Fibroblast of gingiva (primary cell): ENCODE data around the gene CHRM2.
"Not testable (repeated sequence)": the region's sequence is repeated elsewhere in the genome, so short reads cannot be mapped to it uniquely, and the experiment has no call there.

Source experiments
- DNase-seq: peaks from one replicate; pipeline ENCODE4 v3.0.0-alpha.2; 2011; ENCODE audit warnings: low read depth

CHRM2 gene

DNA sequence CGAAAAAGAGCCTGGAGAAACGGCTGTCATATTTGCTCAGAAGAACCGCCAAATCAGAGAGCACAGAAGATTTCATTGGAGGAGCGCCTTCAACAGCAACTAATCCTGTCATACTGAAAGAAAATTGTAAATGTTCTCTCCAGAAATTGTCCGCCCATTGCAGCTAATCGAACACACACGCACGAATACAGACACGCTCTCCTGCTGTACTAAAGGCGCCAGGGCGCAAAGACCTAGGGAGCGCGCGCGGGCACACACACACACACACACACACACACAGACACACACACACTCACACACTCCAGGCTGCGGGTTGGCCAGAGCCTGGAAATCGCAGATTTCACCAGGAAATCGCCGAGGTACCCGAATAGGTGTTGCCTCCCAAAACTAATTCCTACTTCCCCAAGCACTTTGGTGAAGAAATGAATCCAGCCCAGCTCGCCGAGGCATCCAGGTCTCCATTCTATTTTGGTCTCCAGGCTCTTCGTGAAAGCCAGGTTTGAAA lies at the start of gene CHRM2:
CHRM2 (plus strand) TSS at position 157 of the 505 bp plus-strand sequence. CDS start 146,214 bp downstream, outside the sequence.
- DNase-seq, result peak; percentile 53

DNA sequence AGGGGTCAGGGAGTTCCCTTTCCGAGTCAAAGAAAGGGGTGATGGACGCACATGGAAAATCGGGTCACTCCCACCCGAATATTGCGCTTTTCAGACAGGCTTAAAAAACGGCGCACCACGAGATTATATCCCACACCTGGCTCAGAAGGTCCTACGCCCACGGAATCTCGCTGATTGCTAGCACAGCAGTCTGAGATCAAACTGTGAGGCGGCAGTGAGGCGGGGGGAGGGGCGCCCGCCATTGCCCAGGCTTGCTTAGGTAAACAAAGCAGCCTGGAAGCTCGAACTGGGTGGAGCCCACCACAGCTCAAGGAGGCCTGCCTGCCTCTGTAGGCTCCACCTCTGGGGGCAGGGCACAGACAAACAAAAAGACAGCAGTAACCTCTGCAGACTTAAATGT lies 37.1 kb upstream of the CHRM2 start:
- not testable (repeated sequence) for DNase-seq

DNA sequence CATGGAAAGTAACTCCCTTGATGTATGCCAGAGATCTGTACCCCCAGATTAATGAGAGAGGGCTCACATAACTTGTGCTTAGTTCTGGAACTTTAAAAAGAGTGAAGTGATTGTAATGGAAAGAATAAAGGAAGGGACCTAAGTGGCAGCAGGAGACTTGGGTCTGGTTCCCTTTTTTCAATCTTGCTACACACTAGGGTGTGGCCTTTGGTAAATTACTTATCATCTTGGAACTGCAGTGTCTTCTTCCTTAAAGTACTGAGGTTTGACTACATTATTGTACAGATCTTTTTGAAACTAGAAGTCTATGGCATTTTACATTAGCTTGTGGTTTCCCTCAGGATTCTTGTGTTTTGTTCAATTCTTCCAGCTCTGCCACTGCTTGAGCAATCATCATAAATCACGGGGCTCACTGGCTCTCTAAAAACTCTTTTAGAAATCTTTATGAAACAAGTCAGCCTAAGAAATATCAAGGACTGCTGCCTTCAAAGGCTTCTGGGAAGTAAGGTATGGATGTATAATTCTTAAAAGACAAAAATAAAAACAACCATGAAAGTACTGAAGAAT lies 22.5 kb upstream of the CHRM2 start:
- DNase-seq, result no peak

DNA sequence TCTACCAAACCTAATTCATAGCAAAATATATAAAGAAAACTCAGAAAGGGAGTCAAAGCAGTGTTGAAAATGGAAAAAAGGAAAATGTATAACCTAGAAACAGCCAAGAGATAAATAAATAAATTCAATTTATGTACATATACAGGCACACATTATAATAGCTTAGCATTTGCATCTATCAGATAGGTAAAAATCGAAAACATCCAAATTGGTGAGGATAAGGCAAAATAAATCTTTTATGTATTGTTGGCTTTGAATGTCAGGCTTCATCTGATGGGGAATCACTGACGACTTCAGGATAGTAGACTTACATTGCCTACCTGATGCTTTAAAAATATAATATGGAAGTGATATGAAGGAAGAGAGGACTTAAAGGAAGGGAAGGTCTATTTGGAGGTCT lies 20.6 kb upstream of the CHRM2 start:
- DNase-seq, result no peak

DNA sequence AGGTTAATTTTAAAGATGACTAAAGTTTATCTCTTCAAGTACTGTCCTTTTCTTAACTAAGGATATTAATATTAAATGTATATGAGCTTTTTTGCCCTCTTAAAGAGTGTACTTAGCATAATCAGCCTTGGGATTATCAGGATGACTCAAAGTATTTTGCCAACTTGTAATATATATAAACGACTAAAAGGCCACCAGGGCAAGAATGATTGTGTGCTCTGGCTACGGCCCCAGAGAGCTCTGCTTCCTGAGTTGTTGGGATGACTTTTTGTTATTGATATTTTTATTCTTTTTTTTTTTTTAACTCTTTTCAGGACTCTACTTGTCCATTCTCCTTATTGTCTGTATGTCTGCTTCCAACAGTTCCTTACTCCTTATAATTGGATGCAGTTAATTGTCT lies 14.8 kb upstream of the CHRM2 start:
- no peak for DNase-seq

DNA sequence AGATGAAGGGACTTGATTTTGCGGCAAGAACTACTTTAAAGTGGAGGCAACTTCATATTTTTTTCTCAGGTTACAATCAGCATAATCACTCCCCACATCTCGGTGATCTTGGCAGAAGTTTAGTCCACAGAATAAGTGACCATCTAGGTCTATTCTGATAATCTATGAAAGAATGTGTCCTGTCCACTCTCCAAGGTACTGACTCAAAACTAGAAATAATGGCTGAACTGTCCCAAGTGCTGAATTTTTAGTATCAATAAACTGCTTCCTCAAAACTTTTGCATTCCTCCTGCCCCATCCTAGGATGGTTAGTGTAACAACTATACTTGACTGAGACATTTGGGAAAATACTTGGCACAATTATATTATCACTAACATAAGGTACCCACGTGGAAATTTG lies 10.9 kb upstream of the CHRM2 start:
- DNase-seq, result no peak

DNA sequence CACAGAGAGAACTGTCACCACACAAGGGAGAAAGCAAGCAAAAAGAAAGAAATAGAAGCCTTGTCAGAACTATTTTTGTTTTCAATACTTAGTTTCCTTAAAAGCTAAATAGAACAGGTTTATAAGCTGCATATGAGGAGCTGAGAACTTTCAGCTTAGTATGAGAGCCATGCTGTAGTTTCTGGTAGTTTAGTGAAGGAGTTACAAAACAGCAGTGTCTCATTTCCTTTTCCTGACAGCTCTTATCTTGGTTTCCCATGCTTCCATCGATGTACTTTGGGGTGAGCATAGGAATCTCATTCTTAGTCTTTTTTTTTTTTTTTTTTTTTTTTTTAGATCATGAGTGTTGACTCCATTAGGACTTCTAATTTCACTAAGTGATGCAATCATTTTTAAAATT lies 8.6 kb upstream of the CHRM2 start:
- DNase-seq, result no peak

DNA sequence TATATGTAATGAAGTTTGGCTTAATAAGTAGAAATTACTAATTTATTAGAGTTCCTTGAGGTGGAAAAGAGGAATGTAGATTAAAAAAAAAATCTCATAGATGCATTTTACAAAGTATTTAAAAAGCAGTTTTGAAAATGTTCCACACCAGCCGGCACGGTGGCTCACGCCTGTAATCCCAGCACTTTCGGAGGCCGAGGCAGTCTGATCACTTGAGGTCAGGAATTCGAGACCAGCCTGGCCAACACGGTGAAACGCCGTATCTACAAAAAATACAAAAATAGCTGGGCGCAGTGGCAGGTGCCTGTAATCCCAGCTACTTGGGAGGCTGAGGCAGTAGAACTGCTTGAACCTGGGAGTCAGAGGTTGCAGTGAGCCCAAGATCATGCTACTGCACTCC lies 3.2 kb upstream of the CHRM2 start:
- DNase-seq, result no peak

DNA sequence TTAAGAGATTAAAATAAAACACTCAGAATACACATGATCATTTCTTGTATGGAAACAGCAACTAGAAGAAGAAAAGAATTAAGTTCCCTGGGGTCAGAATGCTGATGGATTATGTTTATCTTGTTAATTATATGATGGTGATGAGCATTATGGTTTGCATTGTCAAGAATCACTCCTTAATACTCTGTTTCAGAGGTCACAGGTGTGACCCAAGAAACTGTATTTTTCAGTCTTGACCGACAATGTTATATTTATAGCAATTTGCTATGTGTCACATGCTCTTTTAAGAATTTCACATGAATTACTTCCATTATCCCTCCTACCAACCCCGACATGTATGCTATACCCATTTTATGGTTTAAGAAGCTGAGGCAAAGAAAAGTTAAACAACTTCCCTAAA lies 2.7 kb upstream of the CHRM2 start:
- no peak for DNase-seq

DNA sequence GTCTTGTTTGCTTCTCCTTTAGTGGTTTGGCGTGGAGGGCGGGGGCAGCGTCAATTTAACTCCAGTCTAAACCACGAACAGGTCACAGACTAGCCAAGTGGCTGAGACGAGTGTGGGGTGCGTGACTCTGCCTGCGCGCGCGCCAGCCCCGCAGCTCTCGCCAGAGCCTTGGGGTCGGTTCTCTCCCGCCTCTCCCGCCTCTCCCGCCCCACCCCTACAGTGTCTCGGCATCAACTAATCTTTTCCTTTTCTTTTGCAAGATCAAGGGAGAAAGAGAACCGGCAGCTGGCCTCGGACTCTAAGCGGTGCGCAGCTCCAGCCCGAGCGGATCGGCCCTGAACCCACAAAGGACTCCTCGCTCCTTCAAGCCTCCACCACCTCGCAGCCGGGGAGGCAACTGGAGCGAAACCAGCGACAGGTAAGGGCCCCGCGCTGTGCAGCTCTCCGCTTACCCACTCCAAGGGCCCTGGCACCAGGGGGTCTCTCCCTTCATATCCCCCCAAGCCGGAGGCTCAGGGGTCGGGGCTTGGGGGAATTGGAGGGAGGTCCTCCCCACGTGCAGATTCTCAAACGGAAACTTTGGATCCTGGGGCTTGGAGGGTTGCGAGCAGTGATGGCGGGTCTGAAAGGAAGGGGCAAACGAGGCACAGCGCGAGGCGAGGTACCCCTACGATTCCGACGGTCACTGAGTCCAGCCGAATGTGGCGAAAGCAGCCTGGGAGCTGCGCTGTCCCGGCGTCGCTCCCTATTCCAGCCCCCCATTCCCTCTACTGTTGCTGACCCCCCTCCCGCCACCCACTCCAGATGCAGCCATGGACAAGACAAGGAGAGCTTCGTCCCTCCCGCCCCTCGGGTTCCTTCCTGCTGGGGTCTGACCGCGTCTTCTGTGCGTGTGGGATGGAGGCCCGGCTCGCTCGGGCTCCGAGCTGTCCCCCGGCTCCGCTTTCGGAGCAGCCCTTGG lies 829 bp downstream of the CHRM2 start:
- DNase-seq, result peak; percentile 18

DNA sequence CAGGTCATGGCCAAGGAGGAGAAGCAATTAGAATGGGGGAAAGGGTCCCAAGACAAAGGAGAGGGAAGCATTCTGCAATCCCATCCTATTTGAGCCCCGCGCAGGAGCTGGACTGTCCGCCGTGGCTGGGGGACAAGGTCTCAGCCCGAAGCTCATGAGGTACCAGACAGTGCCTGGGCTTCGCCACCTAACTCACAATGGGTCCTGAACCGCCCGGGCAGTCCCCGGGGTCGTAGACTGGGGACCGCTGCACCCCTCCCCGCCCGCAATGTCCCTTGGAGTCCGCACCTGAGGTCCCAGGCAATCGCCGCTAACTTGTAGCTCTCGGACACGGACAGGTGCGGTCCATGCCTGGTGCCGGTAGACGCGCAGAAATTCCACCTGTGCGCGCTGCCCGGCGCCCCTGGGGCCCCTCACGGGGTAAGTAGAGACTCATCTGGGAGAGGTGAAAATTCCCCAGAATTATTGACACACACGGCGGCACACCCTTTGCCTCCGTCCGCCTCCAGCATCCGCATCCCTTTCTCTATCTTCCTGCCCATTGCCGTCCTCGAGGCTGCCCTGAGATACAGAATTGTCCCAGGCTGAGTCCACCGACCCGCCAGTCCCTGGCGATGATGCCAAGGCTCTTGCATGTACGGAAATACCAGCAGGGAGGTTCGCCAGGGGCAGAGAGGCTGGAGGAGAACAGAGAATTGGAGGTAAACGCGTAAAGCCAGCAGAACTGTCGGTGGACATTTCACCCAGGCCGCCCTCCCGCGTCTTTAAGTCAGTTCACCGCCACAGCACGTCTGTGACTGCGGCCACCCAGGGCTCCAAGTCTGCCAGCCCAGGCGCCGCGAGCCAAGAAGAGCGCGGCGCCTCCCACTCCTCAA lies 1.8 kb downstream of the CHRM2 start:
- DNase-seq, result peak; percentile 28

DNA sequence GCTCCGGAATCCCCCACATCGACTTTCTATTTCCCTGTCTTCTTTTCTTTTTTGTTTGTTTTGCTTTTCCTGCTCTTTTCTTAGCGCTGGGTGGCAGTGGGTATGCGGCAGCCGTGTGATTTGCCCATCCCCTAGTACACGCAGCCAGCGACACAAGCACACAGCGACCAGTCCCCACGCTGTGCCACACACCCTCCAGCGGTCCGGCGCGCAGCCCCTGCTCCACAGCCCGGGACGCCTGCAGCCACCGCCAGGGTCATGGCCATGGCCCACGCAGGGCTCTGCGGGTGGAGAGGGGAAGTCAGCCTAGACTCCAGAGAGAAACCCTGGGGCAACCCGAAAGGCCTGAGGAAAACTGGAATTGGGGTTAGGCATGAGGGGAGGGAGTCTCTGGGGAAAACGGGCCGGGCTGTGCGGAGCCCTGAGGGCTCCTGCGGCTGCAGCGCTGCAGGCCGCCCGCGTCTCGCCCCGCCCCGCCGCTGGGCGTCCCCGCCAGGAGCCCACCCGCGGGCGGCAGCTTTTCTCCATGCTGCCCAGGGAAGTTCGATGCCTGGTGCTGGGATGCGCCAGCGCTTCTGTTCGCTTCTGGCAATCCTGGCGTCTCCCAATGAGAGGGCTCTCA lies 2.5 kb downstream of the CHRM2 start:
- DNase-seq, result peak; percentile 1

DNA sequence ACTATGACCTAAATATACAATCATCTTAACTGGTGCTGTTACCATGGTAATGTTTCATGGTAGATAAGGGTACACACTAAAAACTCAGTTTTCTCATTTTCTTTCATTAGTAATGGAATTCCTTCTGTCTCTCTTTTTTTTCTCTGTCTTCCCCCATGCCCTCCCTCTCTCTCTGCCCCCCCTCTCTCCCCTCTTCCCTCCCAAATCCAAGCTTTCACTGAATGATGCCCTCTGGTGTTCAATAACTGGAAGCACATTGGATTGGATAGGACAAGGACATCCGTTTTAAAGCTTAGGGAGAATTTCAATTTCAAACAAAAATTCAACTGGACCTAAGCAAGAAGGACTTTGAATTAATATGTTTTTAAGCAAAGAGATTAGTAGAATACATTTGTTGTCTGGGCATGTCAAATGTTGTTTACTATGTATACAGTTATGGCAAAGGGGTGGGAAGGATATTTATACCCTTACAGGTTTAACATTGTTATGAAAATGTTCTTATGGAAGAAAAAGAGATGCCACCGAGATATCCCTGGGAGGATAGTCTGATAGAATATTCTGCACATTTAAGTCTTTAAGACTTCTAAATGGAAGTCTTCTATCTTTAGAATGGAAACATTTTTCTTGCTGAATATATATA lies 6.1 kb downstream of the CHRM2 start:
- peak; percentile 20 for DNase-seq

DNA sequence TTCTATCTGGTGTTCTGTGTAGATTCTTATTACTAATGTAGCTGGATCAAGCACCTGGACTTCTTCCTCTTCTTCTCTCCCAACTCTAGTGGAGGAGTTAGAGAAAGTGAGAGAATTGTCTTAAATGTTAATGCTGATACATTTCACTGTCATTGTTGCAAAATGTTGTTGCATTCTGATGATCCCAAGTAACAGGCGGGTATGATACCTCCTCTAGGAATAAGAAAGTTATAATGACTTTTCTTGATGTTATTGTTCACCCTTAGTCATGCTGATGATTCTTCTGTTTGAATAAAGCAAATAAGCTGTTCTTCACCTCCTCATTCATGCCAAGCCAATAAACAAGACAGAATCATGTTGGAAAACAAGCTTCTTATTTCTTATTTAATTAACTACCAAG lies 9.1 kb downstream of the CHRM2 start:
- no peak for DNase-seq

DNA sequence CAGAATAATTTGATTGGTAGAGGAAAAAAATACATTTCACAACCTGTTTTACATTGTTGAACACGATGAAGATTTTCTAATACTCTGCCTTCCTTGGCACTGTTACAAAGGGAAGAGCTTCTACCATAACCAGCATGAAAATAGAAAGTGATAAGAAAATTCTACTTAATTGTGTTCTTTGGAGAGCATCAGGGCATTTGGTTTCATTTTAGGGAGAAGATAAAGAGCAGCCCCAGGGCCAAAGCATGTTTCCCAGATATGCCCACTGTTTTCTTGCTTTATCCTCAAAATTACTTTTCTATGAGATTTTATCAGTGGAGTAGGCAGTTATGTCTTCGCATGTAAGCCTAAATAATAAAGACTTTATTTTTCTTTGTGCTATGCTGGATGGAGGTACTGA lies 9.5 kb downstream of the CHRM2 start:
- no peak for DNase-seq

DNA sequence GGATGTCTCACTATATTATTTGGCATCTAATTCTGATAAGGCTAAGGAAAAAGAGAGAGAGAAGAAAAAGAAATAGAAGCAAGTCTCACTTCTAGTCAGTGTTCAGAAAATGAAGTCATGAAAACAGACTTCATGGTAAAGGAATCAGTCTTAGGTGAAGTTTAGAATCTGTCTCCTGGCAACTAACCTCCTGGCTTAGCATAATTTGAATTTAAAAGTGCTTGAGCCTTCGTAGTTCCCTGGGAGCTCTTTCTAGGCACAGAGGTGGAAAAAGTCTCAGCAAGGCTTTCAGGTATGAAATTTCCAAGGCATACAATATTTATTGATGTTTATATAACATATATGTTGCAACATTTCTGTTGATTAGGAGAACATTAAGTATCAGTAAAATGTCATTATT lies 10.4 kb downstream of the CHRM2 start:
- DNase-seq, result no peak

DNA sequence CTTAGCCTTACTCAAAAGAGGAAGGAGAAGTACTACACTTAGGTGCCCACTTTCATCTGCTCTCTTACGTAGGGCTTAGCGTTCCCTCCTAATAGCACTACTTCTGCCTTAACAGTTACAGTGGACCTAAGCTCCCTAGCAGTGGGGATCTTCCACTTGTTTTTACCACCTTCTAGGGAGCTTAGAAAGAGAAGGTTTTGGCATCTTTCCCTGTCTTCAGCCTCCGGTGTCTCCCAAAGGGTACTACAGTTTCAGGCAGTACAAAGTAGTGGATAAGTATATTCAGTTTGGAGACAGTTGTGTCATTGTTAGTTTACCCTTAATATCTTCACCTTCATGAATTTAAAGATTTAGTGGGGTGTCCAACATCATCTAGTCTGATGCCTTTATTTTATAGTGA lies 14.6 kb downstream of the CHRM2 start:
- DNase-seq, result no peak

DNA sequence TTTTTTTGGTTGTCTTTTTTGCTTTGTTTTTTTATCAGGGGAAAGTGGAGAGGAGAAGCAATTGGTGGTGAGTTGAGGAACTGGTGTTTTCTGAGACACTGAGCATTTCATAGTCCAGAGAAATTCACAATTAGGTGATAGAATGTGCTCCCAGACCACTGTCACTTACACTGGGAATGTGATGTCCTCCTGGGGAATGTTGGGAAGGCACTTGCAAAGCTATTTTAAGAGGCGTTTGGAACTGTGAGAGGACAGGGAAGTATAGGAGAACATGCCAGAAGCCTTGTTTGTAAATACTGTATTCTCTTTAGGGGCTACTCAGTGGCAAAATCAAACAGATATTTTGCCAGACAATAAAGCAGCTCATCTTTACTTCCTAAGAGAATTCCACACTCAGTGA lies 16.0 kb downstream of the CHRM2 start:
- DNase-seq, result no peak

DNA sequence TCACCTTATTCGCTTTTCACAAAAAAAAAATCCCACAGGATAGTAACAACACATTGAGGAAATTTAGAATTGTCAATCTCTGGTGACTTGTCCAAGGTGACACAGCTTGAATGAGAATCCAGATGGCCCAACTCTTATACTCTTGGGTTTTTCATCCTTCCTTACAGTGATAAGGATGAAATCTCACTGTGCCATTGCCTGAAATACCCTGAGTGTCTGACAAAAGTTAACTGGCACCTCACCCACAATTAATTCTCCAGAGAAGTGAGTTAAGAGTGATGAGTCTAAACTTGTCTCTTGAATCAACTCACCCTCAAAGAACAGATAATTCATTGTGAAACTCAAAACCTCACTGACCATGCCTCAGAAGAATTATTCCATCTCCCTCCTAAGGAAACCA lies 18.9 kb downstream of the CHRM2 start:
- no peak for DNase-seq

DNA sequence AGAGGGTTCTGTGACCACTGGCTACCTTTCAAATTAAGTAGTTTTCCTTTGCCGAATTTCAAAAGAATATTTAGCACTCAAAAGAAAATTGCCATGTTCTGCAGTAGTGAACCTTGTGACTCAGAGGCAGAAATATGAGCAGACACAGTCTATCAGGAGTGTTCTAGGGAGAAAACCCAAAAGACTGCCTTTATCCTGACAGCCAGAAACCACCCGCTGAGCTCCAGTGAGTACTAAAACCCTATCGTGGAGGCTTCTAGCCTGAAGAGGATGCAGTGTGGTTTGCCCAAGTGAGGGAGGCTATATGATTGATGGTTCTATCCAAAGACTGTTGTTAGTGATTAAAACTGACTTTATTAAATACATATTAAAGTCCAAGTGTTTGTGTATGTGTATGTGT lies 21.9 kb downstream of the CHRM2 start:
- no peak for DNase-seq

DNA sequence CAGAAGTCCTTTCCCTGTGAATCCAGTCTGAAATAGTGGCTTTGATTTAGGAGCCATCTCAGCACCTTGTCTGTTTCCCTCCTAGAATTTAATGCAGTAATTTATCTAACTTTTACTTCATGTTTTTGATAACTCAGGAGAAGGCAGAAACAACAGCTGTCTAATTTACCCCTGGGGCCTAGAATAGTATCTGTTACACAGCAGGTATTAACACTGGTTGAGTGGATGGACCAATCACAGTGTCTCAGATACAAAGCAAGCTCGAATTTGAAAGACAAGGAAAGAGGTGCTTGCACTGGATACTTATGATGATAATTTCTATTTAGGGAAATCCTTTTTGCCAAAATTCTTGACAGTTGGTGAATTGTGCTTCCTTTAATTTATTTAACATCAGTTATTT lies 23.4 kb downstream of the CHRM2 start:
- DNase-seq, result no peak

DNA sequence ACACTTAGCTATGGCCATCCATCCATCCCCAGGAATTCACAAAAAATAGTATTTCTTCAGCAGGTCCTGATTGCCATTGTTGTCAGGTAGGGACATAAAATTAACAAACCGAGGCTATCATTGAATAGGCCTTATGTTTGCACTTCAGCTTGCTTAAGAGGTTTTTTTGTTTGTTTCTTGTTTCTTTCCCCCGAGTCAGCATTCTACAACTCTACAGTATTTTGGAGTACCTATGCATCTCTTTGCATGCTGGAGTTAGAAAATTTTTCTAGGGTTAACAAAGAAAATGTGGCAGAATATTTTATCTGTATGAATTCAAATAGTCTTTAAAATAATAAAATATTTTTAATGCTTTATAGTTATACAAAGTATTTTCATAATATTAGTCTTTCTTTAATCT lies 26.3 kb downstream of the CHRM2 start:
- no peak for DNase-seq
